Measurements from ENCODE around the gene ZNF592. TPM values are rescaled to one million over a fixed set of nuclear protein-coding genes. Genes with fewer than 3 reads are reported as not detected.

Gene ZNF592
- total RNA-seq, 2 donors from 2014 or later: 33.5 to 39.5 TPM

DNA sequence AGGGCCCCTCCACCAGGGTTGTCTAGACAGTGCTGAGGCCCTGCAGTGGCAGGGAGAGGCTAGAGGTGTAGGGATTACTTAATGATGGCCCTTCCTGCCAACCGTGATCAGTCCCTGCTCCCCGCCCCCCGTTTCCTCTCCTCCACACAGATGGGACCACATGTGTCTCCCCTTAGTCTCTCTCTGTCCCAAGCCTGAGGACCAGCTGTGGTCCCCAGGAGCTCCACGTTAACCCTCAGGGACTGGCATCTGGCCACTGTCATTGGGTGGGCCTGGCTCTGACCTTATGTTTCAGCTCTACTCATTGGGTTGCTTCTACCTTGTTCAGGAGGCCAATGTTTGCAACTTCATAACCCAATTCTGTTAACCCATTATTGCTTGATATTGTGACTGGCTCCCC lies 62.8 kb downstream of the ZNF592 start:
- no peaks in the 10 kb centered on the region for H3K36me3 Mint-ChIP-seq (ENCODE audit: insufficient read depth in 2 of 2)
- H3K4me1 Mint-ChIP-seq (ENCODE audit: low read depth): peaks cover 5% of the 10 kb centered on the region
- no peaks in the 10 kb centered on the region for H3K9me3 Mint-ChIP-seq
- ATAC-seq (replicated peaks in 1 of 2): no peak
- no peak overlapping the region for H3K4me3 Mint-ChIP-seq
- H3K27ac Mint-ChIP-seq: no peak overlapping the region
- H3K27me3 Mint-ChIP-seq (ENCODE audit: low read depth): peaks cover 5% of the 10 kb centered on the region
- no peak for DNase-seq

DNA sequence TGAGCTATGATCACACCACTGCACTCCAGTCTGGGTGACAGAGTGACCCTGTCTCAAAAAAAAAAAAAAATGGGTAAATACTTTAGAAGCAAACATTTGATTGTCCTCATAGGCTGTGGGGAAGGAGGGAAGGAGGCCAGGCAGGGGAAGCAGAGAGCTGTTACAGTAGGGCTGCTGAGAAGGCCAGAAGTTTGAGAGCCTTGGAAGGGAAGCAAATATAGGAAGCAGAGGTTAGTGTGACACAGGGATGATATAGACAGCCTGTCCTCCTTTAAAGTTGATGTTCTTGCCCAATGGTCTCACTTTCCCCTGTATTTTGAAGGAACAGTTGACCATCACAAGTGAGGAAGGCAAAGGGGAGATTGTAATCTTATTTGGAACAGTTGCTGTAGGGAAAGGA lies 63.4 kb downstream of the ZNF592 start:
- Mint-ChIP-seq H3K4me1 (ENCODE audit: low read depth) (peaks cover 4% of the 10 kb centered on the region), H3K36me3 (ENCODE audit: insufficient read depth in 2 of 2) (no peaks in the 10 kb centered on the region), H3K27me3 (ENCODE audit: low read depth) (peaks cover 5% of the 10 kb centered on the region), H3K4me3 (no peak overlapping the region), H3K27ac (no peak overlapping the region), H3K9me3 (no peaks in the 10 kb centered on the region)
- DNase-seq (no peak), ATAC-seq (replicated peaks in 1 of 2) (no peak)

DNA sequence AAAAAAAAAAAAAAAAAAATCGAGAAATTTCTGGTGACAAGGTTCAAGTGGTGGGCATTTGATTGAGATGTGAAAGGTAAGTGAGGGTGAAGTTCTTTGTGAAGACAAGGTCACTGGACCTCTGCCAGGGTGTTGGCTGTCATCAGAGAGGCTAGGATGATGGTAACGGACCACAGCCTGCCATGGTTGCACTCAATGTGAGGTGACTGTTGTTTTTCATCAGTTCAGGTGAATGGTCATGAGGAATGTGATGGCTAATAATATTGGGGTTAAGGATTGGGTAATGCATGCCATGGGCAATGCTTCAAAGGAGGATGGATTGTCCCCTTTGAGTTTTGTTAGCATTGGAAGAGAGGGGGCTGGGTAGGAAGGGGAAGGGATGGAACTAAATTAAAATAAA lies 64.5 kb downstream of the ZNF592 start:
- Mint-ChIP-seq H3K4me1 (ENCODE audit: low read depth) (peaks cover under 1% of the 10 kb centered on the region), H3K27ac (no peak overlapping the region), H3K4me3 (no peak overlapping the region), H3K9me3 (no peaks in the 10 kb centered on the region), H3K36me3 (ENCODE audit: insufficient read depth in 2 of 2) (no peaks in the 10 kb centered on the region), H3K27me3 (ENCODE audit: low read depth) (peaks cover 5% of the 10 kb centered on the region)
- ATAC-seq (replicated peaks in 1 of 2): no peak
- DNase-seq: no peak

GRCh38 chr15:84813435-84813834 lies 65.0 kb downstream of the ZNF592 start:
- ATAC-seq (replicated peaks in 1 of 2): no peak
- peaks cover 5% of the 10 kb centered on the region for H3K27me3 Mint-ChIP-seq (ENCODE audit: low read depth)
- no peak for DNase-seq
- no peaks in the 10 kb centered on the region for H3K36me3 Mint-ChIP-seq (ENCODE audit: insufficient read depth in 2 of 2)
- H3K4me3 Mint-ChIP-seq: no peak overlapping the region
- H3K27ac Mint-ChIP-seq: no peak overlapping the region
- no peaks in the 10 kb centered on the region for H3K9me3 Mint-ChIP-seq
- H3K4me1 Mint-ChIP-seq (ENCODE audit: low read depth): peaks cover 6% of the 10 kb centered on the region

DNA sequence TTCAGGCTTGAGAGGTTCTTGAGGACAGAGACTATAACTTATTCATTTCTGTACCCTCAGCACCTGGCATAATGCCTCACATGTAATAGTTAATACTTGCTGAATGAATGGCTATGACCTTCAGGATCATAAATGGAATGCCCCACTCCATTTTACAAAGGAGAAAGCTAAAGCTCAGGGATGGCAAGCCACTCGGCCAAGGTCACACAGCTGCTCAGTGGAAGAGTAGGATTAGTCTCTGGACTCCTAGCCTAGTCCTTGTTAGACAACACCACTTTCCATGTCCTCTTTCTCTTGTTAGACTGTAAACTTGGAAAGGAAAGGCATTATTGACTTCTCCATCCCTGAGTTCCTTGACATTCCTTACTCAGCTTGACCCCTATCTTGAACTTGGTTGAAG lies 65.5 kb downstream of the ZNF592 start:
- peaks cover 5% of the 10 kb centered on the region for H3K27me3 Mint-ChIP-seq (ENCODE audit: low read depth)
- ATAC-seq (replicated peaks in 1 of 2): no peak
- no peaks in the 10 kb centered on the region for H3K36me3 Mint-ChIP-seq (ENCODE audit: insufficient read depth in 2 of 2)
- peaks cover 6% of the 10 kb centered on the region for H3K4me1 Mint-ChIP-seq (ENCODE audit: low read depth)
- no peak for DNase-seq
- H3K27ac Mint-ChIP-seq: no peak overlapping the region
- no peaks in the 10 kb centered on the region for H3K9me3 Mint-ChIP-seq
- H3K4me3 Mint-ChIP-seq: no peak overlapping the region

DNA sequence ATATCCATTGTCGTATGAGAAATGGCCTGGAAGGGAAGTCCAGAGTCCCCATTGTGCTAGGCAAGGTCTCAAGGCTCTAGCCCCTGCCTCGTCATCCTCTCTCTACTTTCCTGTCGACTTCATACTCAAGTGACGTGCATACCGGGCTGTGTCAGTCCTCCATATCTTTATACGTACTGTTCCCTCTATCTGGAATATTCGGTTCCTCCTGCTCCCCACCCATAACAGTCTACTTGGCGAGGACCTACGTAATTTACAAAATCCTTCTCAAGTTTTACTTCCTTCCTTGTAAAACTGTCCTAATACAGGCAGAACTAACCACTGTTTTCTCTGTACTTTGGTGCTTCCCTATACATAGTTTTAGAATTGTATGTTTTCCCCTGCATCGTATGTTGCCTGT lies 66.5 kb downstream of the ZNF592 start:
- Mint-ChIP-seq H3K4me1 (ENCODE audit: low read depth) (peaks cover 6% of the 10 kb centered on the region), H3K27ac (no peak overlapping the region), H3K36me3 (ENCODE audit: insufficient read depth in 2 of 2) (no peaks in the 10 kb centered on the region), H3K9me3 (no peaks in the 10 kb centered on the region), H3K27me3 (ENCODE audit: low read depth) (peaks cover 5% of the 10 kb centered on the region), H3K4me3 (no peak overlapping the region)
- no peak for ATAC-seq (replicated peaks in 1 of 2)
- no peak for DNase-seq

DNA sequence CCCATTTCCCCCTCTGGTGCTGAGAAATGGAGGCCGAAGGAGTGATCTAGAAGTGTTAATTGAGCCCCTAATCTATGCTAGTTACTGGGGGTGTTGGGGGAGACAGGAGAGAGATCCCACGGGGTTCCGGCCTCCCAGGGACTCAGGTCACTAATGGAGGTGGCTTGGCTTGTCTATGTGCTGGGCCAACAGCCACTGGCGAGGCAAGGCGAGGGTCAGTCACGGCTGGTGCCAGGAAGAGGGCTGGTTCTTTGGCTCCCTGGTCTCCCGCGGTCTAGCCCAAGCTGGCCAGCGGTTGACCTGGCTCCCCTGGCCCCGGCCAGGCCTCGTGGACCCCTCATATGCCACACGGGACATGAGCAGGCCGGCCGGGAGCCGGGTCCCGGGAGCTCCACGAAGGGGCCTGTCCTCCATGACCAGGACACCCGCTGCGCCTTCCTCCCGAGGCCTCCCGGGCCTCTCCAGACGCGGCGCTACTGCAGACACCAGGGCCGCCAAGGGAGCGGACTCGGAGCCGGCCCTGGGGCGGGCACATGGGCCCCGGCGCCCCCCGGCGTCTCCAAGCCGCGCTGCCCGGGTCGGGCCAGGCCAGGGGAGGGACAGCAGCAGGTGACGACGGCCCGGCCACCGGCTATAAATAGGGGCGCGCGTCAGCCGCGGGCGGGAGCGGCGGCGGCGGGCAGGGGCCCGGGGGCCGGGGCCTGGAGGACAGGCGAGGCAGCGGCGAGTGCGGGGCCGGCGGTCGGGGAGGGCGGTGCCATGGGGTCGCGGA lies 68.5 kb downstream of the ZNF592 start, which contains the start of gene ALPK3:
Gene ALPK3, plus strand, starts transcription at position 663 of the 772 bp plus-strand sequence. Its CDS starts 97 bp downstream, at position 760.
- H3K4me3 Mint-ChIP-seq: no peak within 1 kb of the TSS
- ATAC-seq (replicated peaks in 1 of 2) (peak; percentile 10 to 12), DNase-seq (no peak)
- peaks cover 5% of the 10 kb centered on the region for H3K27me3 Mint-ChIP-seq (ENCODE audit: low read depth)
- H3K27ac Mint-ChIP-seq: no peak within 1 kb of the TSS
- no peaks in the 10 kb centered on the region for H3K9me3 Mint-ChIP-seq
- no peaks in the 10 kb centered on the region for H3K36me3 Mint-ChIP-seq (ENCODE audit: insufficient read depth in 2 of 2)
- H3K4me1 Mint-ChIP-seq (ENCODE audit: low read depth): peaks cover 6% of the 10 kb centered on the region

DNA sequence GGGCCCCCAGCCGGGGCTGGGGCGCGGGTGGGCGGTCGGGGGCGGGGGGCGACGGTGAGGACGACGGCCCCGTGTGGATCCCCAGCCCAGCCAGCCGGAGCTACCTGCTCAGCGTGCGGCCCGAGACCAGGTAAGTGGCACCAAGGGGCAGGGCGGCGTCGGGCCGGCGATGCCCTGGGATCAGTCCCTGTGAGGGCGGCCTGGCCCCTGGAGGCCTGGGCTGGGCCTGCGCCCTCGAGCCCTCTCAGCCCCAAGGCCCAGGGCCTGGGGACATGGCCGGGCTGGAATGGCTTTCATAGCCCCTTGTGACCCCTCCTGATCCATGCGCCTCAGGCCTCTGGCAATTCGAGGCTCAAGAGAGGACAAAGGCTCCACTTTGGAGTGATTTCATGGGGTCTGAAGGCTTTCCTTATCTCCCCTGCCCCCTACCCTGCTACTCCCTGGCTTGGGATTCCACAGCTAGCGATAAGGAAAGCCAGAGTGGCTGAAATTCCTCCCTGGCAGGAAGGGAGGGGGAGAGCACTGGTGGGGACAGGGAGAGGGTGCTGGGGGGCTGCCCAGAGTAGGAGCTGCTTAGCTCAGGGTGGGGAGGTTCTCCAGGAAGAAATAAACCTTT lies 69.2 kb downstream of the ZNF592 start:
- Mint-ChIP-seq H3K27me3 (ENCODE audit: low read depth) (peaks cover 5% of the 10 kb centered on the region), H3K27ac (no peak overlapping the region), H3K9me3 (no peaks in the 10 kb centered on the region), H3K4me1 (ENCODE audit: low read depth) (peaks cover 6% of the 10 kb centered on the region), H3K4me3 (no peak overlapping the region), H3K36me3 (ENCODE audit: insufficient read depth in 2 of 2) (no peaks in the 10 kb centered on the region)
- DNase-seq (no peak), ATAC-seq (replicated peaks in 1 of 2) (peak in 1 of 2 donors; percentile 45)

GRCh38 chr15:84818261-84819131 lies 70.1 kb downstream of the ZNF592 start:
- Mint-ChIP-seq H3K9me3 (no peaks in the 10 kb centered on the region), H3K36me3 (ENCODE audit: insufficient read depth in 2 of 2) (no peaks in the 10 kb centered on the region), H3K4me3 (no peak overlapping the region), H3K27ac (no peak overlapping the region), H3K27me3 (ENCODE audit: low read depth) (peaks cover 5% of the 10 kb centered on the region), H3K4me1 (ENCODE audit: low read depth) (peaks cover 6% of the 10 kb centered on the region)
- ATAC-seq (replicated peaks in 1 of 2): peak in 1 of 2 donors; percentile 29
- DNase-seq: no peak

DNA sequence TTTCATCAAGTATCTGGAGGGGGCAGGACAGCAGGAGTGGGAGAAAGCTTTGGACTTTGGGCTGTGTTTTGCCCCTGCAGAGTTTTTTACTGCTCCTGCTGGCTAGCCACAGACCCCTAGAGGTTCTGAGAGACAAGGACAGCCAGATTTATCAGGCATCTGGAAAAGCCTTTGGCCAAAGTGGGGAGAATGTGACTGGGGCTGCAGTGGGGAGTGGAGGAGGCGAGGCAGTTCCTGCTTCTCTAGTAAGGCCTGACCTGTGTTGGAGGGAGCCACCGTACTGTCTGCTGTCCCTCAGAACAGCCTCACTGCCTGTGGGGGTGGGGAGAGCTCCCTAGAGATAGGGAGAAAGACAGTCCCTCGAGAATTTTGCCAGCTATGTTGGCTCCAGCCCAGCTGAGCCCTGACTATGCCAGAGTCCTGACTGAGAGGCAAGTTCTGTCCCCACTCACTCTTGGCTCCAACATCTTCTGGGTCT lies 70.9 kb downstream of the ZNF592 start:
- Mint-ChIP-seq H3K36me3 (ENCODE audit: insufficient read depth in 2 of 2) (no peaks in the 10 kb centered on the region), H3K27me3 (ENCODE audit: low read depth) (peaks cover 5% of the 10 kb centered on the region), H3K4me3 (no peak overlapping the region), H3K9me3 (no peaks in the 10 kb centered on the region), H3K27ac (no peak overlapping the region), H3K4me1 (ENCODE audit: low read depth) (peaks cover 6% of the 10 kb centered on the region)
- ATAC-seq (replicated peaks in 1 of 2) (peak in 1 of 2 donors; percentile 8), DNase-seq (no peak)

GRCh38 chr15:84819791-84820190 lies 71.4 kb downstream of the ZNF592 start:
- Mint-ChIP-seq H3K27me3 (ENCODE audit: low read depth) (peaks cover 5% of the 10 kb centered on the region), H3K9me3 (no peaks in the 10 kb centered on the region), H3K27ac (no peak overlapping the region), H3K4me3 (no peak overlapping the region), H3K4me1 (ENCODE audit: low read depth) (peaks cover 6% of the 10 kb centered on the region), H3K36me3 (ENCODE audit: insufficient read depth in 2 of 2) (no peaks in the 10 kb centered on the region)
- ATAC-seq (replicated peaks in 1 of 2): no peak
- DNase-seq: no peak

GRCh38 chr15:84821501-84822021 lies 73.2 kb downstream of the ZNF592 start:
- Mint-ChIP-seq H3K9me3 (no peaks in the 10 kb centered on the region), H3K27me3 (ENCODE audit: low read depth) (no peaks in the 10 kb centered on the region), H3K4me3 (no peak overlapping the region), H3K27ac (no peak overlapping the region), H3K4me1 (ENCODE audit: low read depth) (peaks cover 6% of the 10 kb centered on the region), H3K36me3 (ENCODE audit: insufficient read depth in 2 of 2) (no peaks in the 10 kb centered on the region)
- DNase-seq (no peak), ATAC-seq (replicated peaks in 1 of 2) (no peak)
